GM21367 (cell line): ENCODE measurements around the gene ATOH1.

Experiments
- ATAC-seq: cut with Tn5 transposase; IDR thresholded peaks from one replicate; pipeline ENCODE4 v1.9.1; 2021; ENCODE audit not compliant: unreplicated experiment

Gene ATOH1, protein sequence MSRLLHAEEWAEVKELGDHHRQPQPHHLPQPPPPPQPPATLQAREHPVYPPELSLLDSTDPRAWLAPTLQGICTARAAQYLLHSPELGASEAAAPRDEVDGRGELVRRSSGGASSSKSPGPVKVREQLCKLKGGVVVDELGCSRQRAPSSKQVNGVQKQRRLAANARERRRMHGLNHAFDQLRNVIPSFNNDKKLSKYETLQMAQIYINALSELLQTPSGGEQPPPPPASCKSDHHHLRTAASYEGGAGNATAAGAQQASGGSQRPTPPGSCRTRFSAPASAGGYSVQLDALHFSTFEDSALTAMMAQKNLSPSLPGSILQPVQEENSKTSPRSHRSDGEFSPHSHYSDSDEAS

DNA sequence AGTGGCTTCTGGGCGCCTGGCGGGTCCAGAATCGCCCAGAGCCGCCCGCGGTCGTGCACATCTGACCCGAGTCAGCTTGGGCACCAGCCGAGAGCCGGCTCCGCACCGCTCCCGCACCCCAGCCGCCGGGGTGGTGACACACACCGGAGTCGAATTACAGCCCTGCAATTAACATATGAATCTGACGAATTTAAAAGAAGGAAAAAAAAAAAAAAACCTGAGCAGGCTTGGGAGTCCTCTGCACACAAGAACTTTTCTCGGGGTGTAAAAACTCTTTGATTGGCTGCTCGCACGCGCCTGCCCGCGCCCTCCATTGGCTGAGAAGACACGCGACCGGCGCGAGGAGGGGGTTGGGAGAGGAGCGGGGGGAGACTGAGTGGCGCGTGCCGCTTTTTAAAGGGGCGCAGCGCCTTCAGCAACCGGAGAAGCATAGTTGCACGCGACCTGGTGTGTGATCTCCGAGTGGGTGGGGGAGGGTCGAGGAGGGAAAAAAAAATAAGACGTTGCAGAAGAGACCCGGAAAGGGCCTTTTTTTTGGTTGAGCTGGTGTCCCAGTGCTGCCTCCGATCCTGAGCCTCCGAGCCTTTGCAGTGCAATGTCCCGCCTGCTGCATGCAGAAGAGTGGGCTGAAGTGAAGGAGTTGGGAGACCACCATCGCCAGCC, at the start of gene ATOH1:
TSS of gene ATOH1 (plus strand) at position 422 of the 663 bp plus-strand sequence. CDS start at position 596, 174 bp downstream.
- ATAC-seq: no peak

- no peak for ATAC-seq
These were observed 49.3 kb upstream of the ATOH1 start for GRCh38 chr4:93779228-93779627.

DNA sequence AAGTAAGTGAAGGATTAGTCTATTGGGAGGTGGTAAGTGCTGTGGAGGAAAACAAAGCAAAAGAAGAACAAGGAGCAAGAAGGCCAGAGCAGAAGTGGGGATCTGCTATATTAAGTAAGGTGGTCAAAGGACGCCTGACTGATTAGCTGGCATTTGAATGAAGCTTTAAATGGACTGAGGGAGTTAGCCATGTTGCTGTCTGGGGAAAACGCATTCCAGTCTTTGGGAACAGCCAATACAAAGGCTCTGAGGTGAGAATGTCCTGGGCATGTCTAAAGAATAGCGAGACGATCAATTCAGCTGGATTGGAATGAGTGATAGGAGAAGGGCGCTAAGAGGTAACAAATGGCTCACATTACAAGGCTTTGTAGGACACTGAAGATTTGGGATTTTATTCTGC, 48.5 kb upstream of the ATOH1 start:
- no peak for ATAC-seq

DNA sequence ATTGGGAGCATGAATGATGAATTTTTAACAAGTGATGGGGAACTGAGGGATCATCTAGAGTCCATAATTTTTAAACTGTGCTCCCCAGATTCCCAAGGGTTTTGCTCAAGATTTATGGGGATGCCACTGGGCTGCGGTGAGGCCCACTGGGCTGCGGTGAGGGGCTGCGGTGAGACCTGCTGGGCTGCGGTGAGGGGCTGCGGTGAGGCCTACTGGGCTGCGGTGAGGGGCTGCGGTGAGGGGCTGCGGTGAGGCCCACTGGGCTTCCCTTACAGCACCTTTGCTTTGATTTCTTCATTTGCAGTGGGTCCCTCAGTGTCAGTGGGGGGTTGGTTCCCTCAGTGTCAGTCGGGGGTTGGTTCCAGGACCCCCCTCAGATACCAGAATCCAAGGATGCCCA, 47.4 kb upstream of the ATOH1 start:
- ATAC-seq: no peak

DNA sequence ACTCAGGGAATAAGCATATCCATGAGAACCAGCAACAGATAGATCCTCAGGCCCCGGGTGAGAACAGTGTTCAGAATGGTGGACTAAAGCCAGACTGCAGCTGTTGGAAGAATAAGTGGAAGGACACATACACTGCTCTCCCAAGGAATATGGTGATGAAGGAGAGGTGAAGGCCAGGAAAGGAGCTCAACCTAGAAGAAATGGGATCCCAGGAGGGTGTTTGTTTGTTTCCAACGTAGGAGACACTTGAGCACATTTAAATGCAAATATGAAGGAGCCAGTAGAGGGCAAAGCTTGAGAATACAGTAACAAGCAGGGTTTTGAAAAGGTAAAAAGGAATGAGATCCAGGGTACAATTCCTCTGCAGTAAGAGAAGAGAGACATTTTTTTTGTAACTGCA, 42.4 kb upstream of the ATOH1 start:
- no peak for ATAC-seq

DNA sequence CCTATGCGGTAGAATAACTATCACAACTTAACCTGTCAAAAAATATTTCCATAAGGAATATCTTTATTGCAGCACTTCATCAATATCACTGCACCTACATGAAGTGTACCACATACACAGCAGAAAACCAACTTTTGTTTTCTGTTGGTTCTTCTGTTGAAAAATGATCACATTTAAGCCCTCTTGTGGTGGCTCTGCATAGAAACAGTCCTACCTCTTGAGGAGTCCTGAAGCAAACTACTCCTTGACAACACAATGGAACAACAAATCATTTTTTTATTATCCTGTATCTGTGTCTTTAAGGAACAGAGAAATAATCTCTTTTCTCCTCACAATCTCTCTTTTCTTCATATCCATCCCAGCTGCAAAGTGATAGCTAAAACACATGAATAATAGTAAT, 39.8 kb upstream of the ATOH1 start:
- ATAC-seq: no peak

DNA sequence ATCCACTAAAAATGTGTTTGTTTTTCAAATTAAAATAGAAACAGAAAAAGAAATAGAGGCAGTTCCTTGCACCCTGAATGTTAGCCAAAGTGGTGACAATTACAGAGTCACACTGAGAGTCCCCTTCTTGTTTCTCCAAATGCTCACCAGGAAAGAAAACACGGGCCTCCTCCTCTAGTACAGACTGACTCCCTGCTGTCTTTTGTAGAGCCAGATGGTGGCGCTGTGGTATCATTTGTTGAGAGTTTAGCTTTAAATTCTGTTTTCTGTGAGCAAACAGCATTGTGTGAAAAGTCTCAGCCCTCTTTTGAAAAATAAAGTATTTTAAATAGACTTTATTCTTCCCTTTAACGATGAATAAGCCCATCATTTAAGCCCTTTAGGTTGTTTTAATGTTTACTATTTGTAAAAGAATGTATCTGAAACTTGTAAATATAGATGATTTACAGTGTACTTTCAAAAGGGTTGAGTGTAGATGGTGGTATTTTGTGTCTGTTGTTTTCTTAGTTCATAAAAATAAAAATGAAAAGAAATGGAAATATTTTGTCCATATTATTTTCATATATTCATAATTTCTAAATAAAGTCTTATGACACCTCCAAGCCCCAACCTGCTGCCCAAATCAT, 36.9 kb upstream of the ATOH1 start:
- peak; percentile 80 for ATAC-seq

DNA sequence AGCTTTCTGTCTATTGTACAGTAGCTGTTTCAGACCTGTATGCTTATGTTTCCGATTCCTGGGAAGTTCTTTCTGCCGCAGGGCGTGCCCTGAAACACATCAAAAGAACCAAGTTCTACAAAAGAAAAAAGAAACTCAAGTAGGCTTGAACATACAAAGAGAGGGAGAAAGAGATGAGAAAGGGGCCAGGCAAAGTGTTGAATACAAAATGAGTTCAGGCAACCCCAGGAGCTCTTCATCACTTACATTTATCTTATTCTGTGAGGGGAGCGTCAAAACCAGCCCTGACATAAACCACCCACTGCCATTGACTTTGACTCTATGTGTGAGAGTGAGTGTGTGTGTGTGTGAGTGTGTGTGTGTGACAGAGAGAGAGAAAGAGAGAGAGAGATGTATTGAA, 26.5 kb upstream of the ATOH1 start:
- no peak for ATAC-seq

- ATAC-seq: no peak
These were observed 18.8 kb upstream of the ATOH1 start for GRCh38 chr4:93809773-93810172.

DNA sequence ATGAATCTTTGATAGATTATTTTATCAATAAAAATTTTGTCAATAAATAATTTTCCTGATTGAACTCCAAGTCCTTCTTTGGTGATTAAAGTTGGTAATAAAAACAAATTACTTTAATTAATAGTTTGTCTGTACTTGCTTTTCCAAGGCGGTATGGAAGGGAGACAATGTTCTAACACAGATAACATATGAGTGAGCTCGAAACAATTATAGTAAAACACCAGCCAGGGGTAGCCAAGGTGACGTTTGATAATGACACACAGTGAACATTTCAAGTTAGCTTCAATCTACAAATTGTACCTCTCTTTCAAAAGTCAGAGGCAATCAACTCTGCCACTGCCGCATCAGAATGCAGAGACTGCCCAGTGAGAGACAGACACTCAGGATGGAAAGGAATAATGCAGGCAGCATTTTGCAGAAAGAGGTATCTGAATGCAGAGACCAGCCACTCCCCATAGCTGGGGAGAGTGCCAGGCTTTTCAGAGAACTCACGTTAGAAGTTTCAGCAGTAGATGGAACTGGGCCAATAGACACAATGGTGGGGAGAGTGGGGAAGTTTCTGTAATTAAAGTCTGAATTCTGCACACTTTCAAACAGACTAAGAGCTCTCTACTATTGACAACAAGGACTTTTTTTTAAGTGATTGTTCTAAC, 18.1 kb upstream of the ATOH1 start:
- no peak for ATAC-seq

GRCh38 chr4:93813092-93813491, 15.5 kb upstream of the ATOH1 start:
- ATAC-seq: no peak

- no peak for ATAC-seq
These were observed 14.4 kb upstream of the ATOH1 start for GRCh38 chr4:93814141-93814540.

DNA sequence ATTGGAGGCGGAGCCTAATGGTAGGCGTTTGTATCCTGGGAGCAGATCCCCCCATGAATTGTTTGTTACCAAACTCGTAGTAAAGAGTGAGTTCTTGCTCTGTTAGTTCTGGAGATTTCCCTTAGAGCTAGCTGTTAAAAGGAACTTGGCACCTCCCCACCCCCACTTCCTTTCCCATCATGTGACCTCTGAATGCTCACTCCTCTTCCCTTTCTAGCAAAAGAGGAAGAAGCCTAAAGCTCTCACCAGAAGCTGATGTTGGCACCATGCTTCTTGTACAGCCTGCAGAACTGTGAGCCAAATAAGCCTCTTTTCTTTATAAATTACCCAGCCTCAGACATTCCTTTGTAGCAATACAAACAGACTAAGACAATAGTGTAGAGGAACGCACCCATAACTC, 13.8 kb upstream of the ATOH1 start:
- no peak for ATAC-seq

- no peak for ATAC-seq
These were observed 2.9 kb upstream of the ATOH1 start for GRCh38 chr4:93825551-93826216.

GRCh38 chr4:93827272-93827947, 1.1 kb upstream of the ATOH1 start:
- no peak for ATAC-seq

DNA sequence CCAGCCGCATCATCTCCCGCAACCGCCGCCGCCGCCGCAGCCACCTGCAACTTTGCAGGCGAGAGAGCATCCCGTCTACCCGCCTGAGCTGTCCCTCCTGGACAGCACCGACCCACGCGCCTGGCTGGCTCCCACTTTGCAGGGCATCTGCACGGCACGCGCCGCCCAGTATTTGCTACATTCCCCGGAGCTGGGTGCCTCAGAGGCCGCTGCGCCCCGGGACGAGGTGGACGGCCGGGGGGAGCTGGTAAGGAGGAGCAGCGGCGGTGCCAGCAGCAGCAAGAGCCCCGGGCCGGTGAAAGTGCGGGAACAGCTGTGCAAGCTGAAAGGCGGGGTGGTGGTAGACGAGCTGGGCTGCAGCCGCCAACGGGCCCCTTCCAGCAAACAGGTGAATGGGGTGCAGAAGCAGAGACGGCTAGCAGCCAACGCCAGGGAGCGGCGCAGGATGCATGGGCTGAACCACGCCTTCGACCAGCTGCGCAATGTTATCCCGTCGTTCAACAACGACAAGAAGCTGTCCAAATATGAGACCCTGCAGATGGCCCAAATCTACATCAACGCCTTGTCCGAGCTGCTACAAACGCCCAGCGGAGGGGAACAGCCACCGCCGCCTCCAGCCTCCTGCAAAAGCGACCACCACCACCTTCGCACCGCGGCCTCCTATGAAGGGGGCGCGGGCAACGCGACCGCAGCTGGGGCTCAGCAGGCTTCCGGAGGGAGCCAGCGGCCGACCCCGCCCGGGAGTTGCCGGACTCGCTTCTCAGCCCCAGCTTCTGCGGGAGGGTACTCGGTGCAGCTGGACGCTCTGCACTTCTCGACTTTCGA, 654 bp downstream of the ATOH1 start:
- ATAC-seq: no peak

- ATAC-seq: no peak
These were observed 1.5 kb downstream of the ATOH1 start for GRCh38 chr4:93829820-93830687.

DNA sequence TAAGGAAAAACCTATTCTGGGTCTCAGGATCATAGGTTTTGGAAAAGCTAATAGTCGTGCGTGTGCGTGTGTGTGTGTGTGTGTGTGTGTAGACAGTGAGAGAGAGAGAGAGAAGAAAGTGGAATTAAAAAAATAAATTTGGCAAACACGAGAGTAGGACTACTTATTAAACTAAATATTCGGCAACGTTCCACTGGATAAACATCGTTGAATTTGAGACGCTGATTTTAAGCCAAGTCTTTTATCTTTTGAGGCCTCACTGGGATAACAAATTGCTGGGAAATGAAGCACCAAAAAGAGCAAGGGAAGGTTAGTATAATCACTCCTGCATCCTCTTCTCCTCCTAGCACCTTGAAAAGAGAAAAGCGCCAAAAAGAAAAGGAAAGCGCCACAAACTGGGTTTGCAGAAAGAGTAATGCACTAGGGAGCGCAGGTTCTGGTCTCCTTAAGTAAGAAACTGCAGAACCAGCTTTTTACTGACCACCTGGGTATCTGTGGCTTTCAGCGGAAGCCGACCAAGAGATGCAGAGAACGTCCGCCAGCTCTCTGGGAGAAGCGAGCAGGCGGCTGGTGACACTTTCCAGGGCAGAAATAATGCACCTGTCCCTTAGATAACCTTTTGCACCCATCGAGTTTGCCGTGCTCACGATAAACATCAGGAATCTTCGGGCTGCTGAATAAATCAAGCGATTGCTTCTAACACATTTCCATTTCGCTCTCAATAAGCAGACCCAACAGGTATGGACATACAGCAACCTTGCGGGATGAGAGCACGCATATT, 3.4 kb downstream of the ATOH1 start:
- no peak for ATAC-seq
